ENCODE results near the gene VSTM2A. TPM values are rescaled to one million over a fixed set of nuclear protein-coding genes. Genes with fewer than 3 reads are reported as not detected.
"Not testable (repeated sequence)": the region's sequence is repeated elsewhere in the genome, so short reads cannot be mapped to it uniquely, and the experiment has no call there.

Gene VSTM2A, protein sequence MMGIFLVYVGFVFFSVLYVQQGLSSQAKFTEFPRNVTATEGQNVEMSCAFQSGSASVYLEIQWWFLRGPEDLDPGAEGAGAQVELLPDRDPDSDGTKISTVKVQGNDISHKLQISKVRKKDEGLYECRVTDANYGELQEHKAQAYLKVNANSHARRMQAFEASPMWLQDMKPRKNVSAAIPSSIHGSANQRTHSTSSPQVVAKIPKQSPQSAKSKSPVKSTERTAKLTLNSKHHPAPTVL
- not detected for total RNA-seq

DNA sequence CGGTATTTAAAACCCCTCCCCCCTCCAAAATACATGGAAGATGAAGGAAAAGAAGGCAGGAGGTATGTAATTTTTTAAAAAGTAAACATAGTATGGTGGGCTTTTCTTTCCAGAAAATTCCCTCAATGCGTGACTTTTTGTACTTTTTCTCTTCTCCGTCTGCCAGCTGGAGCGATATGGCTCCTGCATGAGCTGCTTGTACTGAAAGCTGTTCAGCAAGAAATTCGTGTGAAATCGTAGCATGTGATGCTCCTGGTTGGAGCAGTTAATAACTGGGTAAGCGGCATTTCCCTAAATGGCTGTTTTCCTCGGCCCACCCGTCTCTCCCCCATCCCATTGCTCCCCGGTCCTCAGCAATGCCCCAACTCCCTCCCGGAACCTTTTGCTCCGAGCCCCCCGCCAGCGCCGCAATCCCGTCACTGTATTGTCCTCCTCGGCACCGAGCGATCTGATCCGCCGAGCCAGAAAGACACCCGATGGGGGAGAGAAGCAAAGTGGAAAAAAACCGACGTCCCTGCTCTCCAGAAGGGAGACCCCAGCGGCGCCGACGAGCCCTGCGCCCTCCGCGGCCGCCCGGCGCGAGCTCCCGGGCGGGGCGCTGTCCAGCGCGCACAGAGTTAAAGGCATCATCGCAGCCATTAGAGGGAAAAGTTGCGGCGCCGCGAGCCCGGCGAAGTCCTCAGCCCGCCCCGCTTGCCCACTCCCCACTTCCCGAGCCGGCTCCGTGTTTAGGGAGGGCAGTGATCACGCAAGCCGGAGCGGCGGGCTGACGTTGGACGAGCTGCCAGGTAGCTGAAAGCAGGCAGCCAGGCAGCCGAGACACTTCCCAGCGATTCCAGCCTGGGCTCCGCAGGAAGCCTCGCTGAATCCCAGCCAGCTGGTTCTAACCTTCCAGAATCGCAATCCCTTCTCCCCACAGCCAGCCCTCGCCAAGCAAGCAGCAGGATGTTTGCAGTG, at the start of gene VSTM2A:
Gene VSTM2A (plus strand): TSS at position 707 of the 957 bp plus-strand sequence. CDS start 356 bp downstream, outside the sequence.
- intact Hi-C loops (cut with micrococcal nuclease) = no loop called here
- DNase-seq = no peak
- CTCF ChIA-PET = no interaction called here
- peaks cover 3% of the 10 kb centered on the region for H3K4me1 Mint-ChIP-seq (ENCODE audit: low read depth)
- no peak within 1 kb of the TSS for H3K4me3 Mint-ChIP-seq
- H3K27me3 Mint-ChIP-seq (ENCODE audit: low read depth) = peaks cover 32% of the 10 kb centered on the region
- no peaks in the 10 kb centered on the region for H3K9me3 Mint-ChIP-seq
- no peak within 1 kb of the TSS for H3K27ac Mint-ChIP-seq
- peaks cover 7% of the 10 kb centered on the region for H3K36me3 Mint-ChIP-seq (ENCODE audit: low read depth)

- H3K36me3 Mint-ChIP-seq (ENCODE audit: low read depth); H3K4me1 Mint-ChIP-seq (ENCODE audit: low read depth); DNase-seq; H3K4me3 Mint-ChIP-seq; intact Hi-C loops (cut with micrococcal nuclease); H3K27ac Mint-ChIP-seq; CTCF ChIA-PET; H3K27me3 Mint-ChIP-seq (ENCODE audit: low read depth): not testable (repeated sequence)
- peaks cover 14% of the 10 kb centered on the region for H3K9me3 Mint-ChIP-seq
These were observed 37.6 kb upstream of the VSTM2A start for GRCh38 chr7:54504531-54504930.

DNA sequence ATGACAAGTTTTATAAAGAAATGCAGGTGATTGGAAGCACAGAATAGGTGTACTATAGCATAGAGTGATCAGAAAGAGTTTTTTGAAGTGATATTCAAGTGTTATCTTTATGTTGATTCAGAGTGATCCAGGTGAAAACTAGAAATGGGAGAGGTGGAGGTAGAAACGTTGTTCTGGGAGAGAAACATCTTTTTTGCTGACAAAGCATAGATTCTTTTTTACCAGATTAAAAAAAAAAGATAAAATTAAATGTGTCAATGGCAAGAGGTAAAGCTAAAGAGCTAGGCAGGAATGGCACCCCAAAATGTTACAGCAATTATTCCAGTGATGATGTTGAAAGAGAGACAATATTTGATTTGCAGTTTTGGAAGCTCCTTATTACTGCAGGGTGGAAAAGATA, 12.6 kb upstream of the VSTM2A start:
- no peak overlapping the region for H3K27ac Mint-ChIP-seq
- peaks cover 5% of the 10 kb centered on the region for H3K9me3 Mint-ChIP-seq
- DNase-seq = no peak
- H3K36me3 Mint-ChIP-seq (ENCODE audit: low read depth) = no peaks in the 10 kb centered on the region
- CTCF ChIA-PET = no interaction called here
- H3K4me1 Mint-ChIP-seq (ENCODE audit: low read depth) = no peaks in the 10 kb centered on the region
- no peak overlapping the region for H3K4me3 Mint-ChIP-seq
- no peaks in the 10 kb centered on the region for H3K27me3 Mint-ChIP-seq (ENCODE audit: low read depth)
- intact Hi-C loops (cut with micrococcal nuclease) = no loop called here

DNA sequence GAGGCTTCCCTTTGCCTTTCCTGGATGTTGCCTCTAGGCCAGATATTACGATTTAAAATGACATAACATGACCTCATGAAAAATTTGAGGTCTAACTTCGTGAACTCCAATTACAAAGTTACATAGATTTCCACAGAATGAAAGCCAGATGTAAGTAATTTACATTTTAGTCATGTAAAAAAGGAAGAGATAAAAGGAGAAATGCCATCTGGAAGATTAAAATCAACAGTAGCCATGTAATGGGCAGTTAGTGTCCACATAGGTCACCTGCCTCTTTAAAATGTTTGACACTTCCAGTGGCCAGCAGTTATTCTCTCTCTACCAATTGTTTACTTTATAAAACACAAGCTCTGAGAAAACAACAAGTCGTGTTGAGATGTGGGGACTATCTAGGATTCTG, 4.1 kb upstream of the VSTM2A start:
- H3K9me3 Mint-ChIP-seq = peaks cover 4% of the 10 kb centered on the region
- H3K4me1 Mint-ChIP-seq (ENCODE audit: low read depth) = peaks cover 3% of the 10 kb centered on the region
- no peak for DNase-seq
- CTCF ChIA-PET = no interaction called here
- intact Hi-C loops (cut with micrococcal nuclease) = no loop called here
- H3K36me3 Mint-ChIP-seq (ENCODE audit: low read depth) = peaks cover 1% of the 10 kb centered on the region
- H3K27me3 Mint-ChIP-seq (ENCODE audit: low read depth) = peaks cover 17% of the 10 kb centered on the region
- H3K27ac Mint-ChIP-seq = no peak overlapping the region
- H3K4me3 Mint-ChIP-seq = no peak overlapping the region

DNA sequence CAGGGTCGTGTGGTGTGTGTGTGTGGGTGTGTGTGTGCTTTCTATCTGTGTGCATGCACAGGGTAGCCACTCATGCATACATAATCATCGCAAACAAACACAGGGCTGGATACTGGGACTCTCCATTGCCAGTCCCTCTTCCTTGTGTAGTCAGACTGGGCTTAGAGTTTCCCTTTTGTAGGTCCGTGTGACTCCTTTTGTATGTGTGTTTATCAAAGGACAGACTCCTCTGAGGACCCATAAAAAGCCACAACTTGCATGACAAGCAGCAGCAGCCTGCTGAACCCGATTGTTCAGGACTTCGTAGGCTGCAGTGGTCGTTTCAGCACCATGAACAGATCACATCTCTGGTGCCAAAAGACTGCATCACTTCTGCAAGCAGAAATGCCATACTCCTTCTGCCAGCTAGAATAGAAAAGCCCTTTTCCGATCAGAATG, 895 bp downstream of the VSTM2A start:
- CTCF ChIA-PET = no interaction called here
- intact Hi-C loops (cut with micrococcal nuclease) = no loop called here
- Mint-ChIP-seq H3K9me3 (peaks cover 1% of the 10 kb centered on the region), H3K27ac (no peak overlapping the region), H3K4me3 (no peak overlapping the region), H3K4me1 (ENCODE audit: low read depth) (peaks cover 3% of the 10 kb centered on the region), H3K27me3 (ENCODE audit: low read depth) (peaks cover 34% of the 10 kb centered on the region), H3K36me3 (ENCODE audit: low read depth) (peaks cover 7% of the 10 kb centered on the region)
- no peak for DNase-seq

GRCh38 chr7:54544149-54544526, 2.0 kb downstream of the VSTM2A start:
- Mint-ChIP-seq H3K4me1 (ENCODE audit: low read depth) (peaks cover 3% of the 10 kb centered on the region), H3K4me3 (no peak overlapping the region), H3K27me3 (ENCODE audit: low read depth) (peaks cover 35% of the 10 kb centered on the region), H3K9me3 (peaks cover 2% of the 10 kb centered on the region), H3K36me3 (ENCODE audit: low read depth) (peaks cover 7% of the 10 kb centered on the region), H3K27ac (no peak overlapping the region)
- CTCF ChIA-PET = no interaction called here
- intact Hi-C loops (cut with micrococcal nuclease) = no loop called here
- DNase-seq = no peak

DNA sequence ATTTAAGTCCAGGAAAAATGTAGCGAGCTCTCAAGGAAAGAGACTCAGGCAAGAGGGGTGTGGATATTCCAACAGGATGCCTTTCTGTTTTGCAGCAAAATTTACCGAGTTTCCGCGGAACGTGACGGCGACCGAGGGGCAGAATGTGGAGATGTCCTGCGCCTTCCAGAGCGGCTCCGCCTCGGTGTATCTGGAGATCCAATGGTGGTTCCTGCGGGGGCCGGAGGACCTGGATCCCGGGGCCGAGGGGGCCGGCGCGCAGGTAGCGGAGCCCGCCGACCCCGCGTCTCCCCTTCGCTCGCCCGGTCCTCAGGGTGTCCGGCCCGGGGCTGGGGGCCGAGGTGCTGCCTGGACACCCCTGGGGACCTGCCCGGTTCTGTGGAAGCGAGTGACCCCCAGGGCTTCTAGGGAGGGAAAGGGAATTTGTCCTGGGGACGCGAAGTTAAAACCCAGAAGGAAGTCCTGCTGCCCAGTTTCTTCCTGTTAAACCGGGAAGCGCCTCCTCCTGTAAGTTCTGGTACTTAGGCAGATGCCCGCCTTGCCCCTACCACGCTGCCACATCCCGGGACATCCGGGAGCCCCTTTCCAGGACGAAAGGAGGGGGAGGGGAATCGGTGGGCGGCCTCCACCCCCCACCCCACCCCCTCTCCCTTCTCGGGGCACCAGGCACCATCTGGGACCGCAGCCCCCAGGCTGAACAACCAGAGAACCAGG, 2.5 kb downstream of the VSTM2A start:
- CTCF ChIA-PET = no interaction called here
- intact Hi-C loops (cut with micrococcal nuclease) = no loop called here
- DNase-seq = no peak
- Mint-ChIP-seq H3K4me3 (no peak overlapping the region), H3K4me1 (ENCODE audit: low read depth) (peaks cover 3% of the 10 kb centered on the region), H3K9me3 (peaks cover 2% of the 10 kb centered on the region), H3K36me3 (ENCODE audit: low read depth) (peaks cover 7% of the 10 kb centered on the region), H3K27me3 (ENCODE audit: low read depth) (peaks cover 35% of the 10 kb centered on the region), H3K27ac (no peak overlapping the region)

DNA sequence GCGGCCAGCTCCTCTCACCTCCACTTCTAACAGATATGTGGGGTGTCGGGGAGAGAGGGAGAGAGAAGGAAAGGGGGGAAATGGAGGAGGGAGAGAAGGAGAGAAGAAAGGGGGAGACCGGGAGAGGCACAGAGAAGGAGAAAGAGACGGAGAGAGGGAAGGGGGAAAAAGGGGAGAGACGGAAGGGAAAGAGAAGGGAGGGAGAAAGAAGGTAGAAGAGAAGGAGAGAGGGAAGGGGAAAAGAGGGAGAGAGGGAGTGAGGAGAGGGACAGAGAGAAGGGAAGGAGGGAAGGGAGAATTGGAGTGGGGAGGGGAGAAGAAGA, 3.0 kb downstream of the VSTM2A start:
- peaks cover 35% of the 10 kb centered on the region for H3K27me3 Mint-ChIP-seq (ENCODE audit: low read depth)
- H3K4me3 Mint-ChIP-seq = no peak overlapping the region
- peaks cover 3% of the 10 kb centered on the region for H3K4me1 Mint-ChIP-seq (ENCODE audit: low read depth)
- intact Hi-C loops (cut with micrococcal nuclease) = no loop called here
- H3K27ac Mint-ChIP-seq = no peak overlapping the region
- H3K36me3 Mint-ChIP-seq (ENCODE audit: low read depth) = peaks cover 7% of the 10 kb centered on the region
- DNase-seq = no peak
- H3K9me3 Mint-ChIP-seq = peaks cover 2% of the 10 kb centered on the region
- CTCF ChIA-PET = no interaction called here

GRCh38 chr7:54546081-54546985, 4.2 kb downstream of the VSTM2A start:
- H3K27ac Mint-ChIP-seq = no peak overlapping the region
- H3K9me3 Mint-ChIP-seq = peaks cover 2% of the 10 kb centered on the region
- CTCF ChIA-PET = no interaction called here
- intact Hi-C loops (cut with micrococcal nuclease) = no loop called here
- H3K27me3 Mint-ChIP-seq (ENCODE audit: low read depth) = peaks cover 33% of the 10 kb centered on the region
- peaks cover 3% of the 10 kb centered on the region for H3K4me1 Mint-ChIP-seq (ENCODE audit: low read depth)
- H3K36me3 Mint-ChIP-seq (ENCODE audit: low read depth) = peaks cover 7% of the 10 kb centered on the region
- no peak for DNase-seq
- H3K4me3 Mint-ChIP-seq = no peak overlapping the region

DNA sequence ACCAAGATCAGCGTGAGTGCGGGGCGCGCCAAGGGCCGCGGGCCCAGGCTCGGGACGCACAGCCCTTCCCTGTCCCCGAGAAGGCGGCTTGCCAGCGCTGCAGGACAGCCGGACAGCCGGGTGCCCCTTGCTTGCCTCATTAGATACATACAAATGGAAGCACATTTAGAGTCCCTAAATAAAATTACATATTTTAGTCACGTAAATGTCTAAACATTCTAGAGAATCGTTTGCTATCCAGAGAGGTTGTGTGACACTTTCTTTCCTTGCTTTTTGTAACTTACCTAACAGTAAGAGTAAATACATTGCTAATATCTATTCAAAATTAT, 4.8 kb downstream of the VSTM2A start:
- peaks cover 5% of the 10 kb centered on the region for H3K36me3 Mint-ChIP-seq (ENCODE audit: low read depth)
- no peaks in the 10 kb centered on the region for H3K4me1 Mint-ChIP-seq (ENCODE audit: low read depth)

GRCh38 chr7:54550471-54550870, 8.3 kb downstream of the VSTM2A start:
- H3K27ac Mint-ChIP-seq = no peak overlapping the region
- H3K36me3 Mint-ChIP-seq (ENCODE audit: low read depth) = no peaks in the 10 kb centered on the region
- H3K4me3 Mint-ChIP-seq = no peak overlapping the region
- CTCF ChIA-PET = no interaction called here
- DNase-seq = no peak
- peaks cover 2% of the 10 kb centered on the region for H3K9me3 Mint-ChIP-seq
- peaks cover 4% of the 10 kb centered on the region for H3K27me3 Mint-ChIP-seq (ENCODE audit: low read depth)
- intact Hi-C loops (cut with micrococcal nuclease) = no loop called here
- no peaks in the 10 kb centered on the region for H3K4me1 Mint-ChIP-seq (ENCODE audit: low read depth)

More for the DNA sequence above, 4.8 kb downstream of the VSTM2A start:
- no peak for DNase-seq
- no peak overlapping the region for H3K27ac Mint-ChIP-seq
- peaks cover 2% of the 10 kb centered on the region for H3K9me3 Mint-ChIP-seq
- peaks cover 27% of the 10 kb centered on the region for H3K27me3 Mint-ChIP-seq (ENCODE audit: low read depth)
- intact Hi-C loops (cut with micrococcal nuclease) = no loop called here
- H3K4me3 Mint-ChIP-seq = no peak overlapping the region
- CTCF ChIA-PET = no interaction called here

DNA sequence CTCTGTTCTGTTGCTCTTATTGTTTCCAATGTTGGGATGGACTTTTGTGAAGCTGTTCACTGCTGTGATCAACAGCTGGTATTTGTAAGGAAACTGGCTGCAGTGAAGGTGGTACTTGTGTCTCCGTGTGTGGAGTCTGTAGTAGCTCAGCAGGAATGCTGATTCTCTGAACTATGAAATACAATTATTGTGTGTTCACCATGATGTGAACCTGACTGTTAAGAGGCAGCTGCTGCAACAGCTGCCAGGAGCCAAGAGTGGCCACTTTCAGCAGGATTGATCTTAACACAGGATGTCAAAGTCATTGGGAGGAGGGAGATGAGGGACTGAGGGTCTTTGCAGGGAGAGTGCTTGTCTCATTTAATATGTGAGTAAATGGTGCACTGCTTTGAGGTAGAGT, 13.9 kb downstream of the VSTM2A start:
- H3K9me3 Mint-ChIP-seq = peaks cover 1% of the 10 kb centered on the region
- H3K4me3 Mint-ChIP-seq = no peak overlapping the region
- no peaks in the 10 kb centered on the region for H3K27me3 Mint-ChIP-seq (ENCODE audit: low read depth)
- H3K4me1 Mint-ChIP-seq (ENCODE audit: low read depth) = no peaks in the 10 kb centered on the region
- intact Hi-C loops (cut with micrococcal nuclease) = no loop called here
- DNase-seq = no peak
- no peaks in the 10 kb centered on the region for H3K36me3 Mint-ChIP-seq (ENCODE audit: low read depth)
- CTCF ChIA-PET = no interaction called here
- no peak overlapping the region for H3K27ac Mint-ChIP-seq
